HCT116 (cell line): Measurements from ENCODE around the gene BBS9. TPM values are rescaled to one million over a fixed set of nuclear protein-coding genes. Genes with fewer than 3 reads are reported as not detected.

Experiments used
- ATAC-seq: fragments of 200-7000 bp; cut with Tn5 transposase; 2 replicates; pipeline ENCODE4 v1.9.1; 2020; ENCODE audit warnings: mild to moderate bottlenecking, moderate library complexity
- BruUV-seq: library from RNA; stranded (reverse); fragments of 400-500 nt; replicated peaks from 2 replicates; lab custom pipeline; 2021; lab: Mats Ljungman, UMichigan
- CTCF ChIA-PET: fragments of 300-600 bp; sonication (Branson Sonifier 250); formaldehyde crosslinking; loops from one replicate; lab custom pipeline; 2021; ENCODE audit warnings: antibody characterized with exemption; lab: Charles Lee
- POLR2A ChIA-PET: fragments of 300-600, 350-600 bp; sonication (Branson Sonifier 250); formaldehyde crosslinking; loops from one replicate; lab custom pipeline; 2021; ENCODE audit warnings: antibody characterized with exemption; lab: Charles Lee
- RAD21 ChIA-PET, 2 experiments: fragments of 300-600 bp; sonication (Branson Sonifier 250); formaldehyde crosslinking; loops; one replicate each; lab custom pipeline; 2023; ENCODE audit warnings: low total read pairs in 2 of 2; ENCODE audit not compliant: uncharacterized antibody in 2 of 2, unreplicated experiment in 2 of 2, low non-redundant PET in 1 of 2; lab: Charles Lee
- DNase-seq: peaks from one replicate; pipeline ENCODE4 v3.0.0-alpha.2; 2010; ENCODE audit warnings: low read depth, low spot score
- H2AFZ ChIP-seq: fragments of 200-600 bp; shearing (Covaris generic), sonication (generic); 2 replicates; pipeline ENCODE4 v1.6.1; 2017; ENCODE audit warnings: low read depth, mixed run types, mixed read lengths, antibody characterized with exemption, low read length; ENCODE audit not compliant: poor library complexity, severe bottlenecking
- H3K27ac ChIP-seq: 2 replicates; pipeline ENCODE4 v1.5.1; 2012; ENCODE audit warnings: low read depth, low read length
- H3K27me3 ChIP-seq: fragments of 200-600 bp; sonication (generic); 2 replicates; pipeline ENCODE4 v1.6.1; 2016; ENCODE audit warnings: mixed run types, low read length, mixed read lengths; ENCODE audit not compliant: insufficient read depth
- H3K36me3 ChIP-seq, 2 experiments: fragments of 200-500 bp in 1 of 2; fragments of 200-600 bp in 1 of 2; sonication (Bioruptor generic) in 1 of 2; sonication (generic) in 1 of 2; 2 replicates each; pipeline versions ENCODE4 v1.5.1 to v1.6.1; 2014 to 2016; ENCODE audit warnings: low read length in 2 of 2, inconsistent platforms in 1 of 2, mixed read lengths in 1 of 2, mixed run types in 1 of 2; ENCODE audit not compliant: insufficient read depth in 2 of 2, control insufficient read depth in 1 of 2
- H3K4me1 ChIP-seq, 2 experiments: fragments of 200-600 bp in 1 of 2; sonication (generic) in 1 of 2; 2 replicates each; pipeline versions ENCODE4 v1.5.1 to v1.6.1; 2012 to 2017; ENCODE audit warnings: low read length in 2 of 2, inconsistent platforms in 1 of 2, mild to moderate bottlenecking in 1 of 2, mixed read lengths in 1 of 2, mixed run types in 1 of 2, moderate library complexity in 1 of 2; ENCODE audit not compliant: insufficient read depth in 2 of 2, control insufficient read depth in 1 of 2
- H3K4me2 ChIP-seq: fragments of 200-600 bp; sonication (generic); 2 replicates; pipeline ENCODE4 v1.6.1; 2017; ENCODE audit warnings: mixed run types, low read length, mixed read lengths
- H3K4me3 ChIP-seq, 2 experiments: fragments of 200-600 bp in 1 of 2; sonication (generic) in 1 of 2; replicated peaks in 1 of 2; 2 replicates each; pipeline ENCODE4 v1.5.1; 2011 to 2016; ENCODE audit warnings: low read length in 2 of 2, control low read depth in 1 of 2, low read depth in 1 of 2, mild to moderate bottlenecking in 1 of 2, mixed read lengths in 1 of 2, mixed run types in 1 of 2
- H3K79me2 ChIP-seq: fragments of 200-600 bp; sonication (generic); 2 replicates; pipeline ENCODE4 v1.6.1; 2017; ENCODE audit warnings: mild to moderate bottlenecking, mixed run types, low read length, moderate library complexity, mixed read lengths; ENCODE audit not compliant: insufficient read depth
- H3K9ac ChIP-seq: fragments of 200-600 bp; sonication (generic); 2 replicates; pipeline ENCODE4 v1.6.1; 2016; ENCODE audit warnings: low read length, mixed read lengths
- H3K9me2 ChIP-seq: fragments of 200-600 bp; sonication (generic), shearing (Covaris generic); 2 replicates; pipeline ENCODE4 v1.6.1; 2017; ENCODE audit warnings: mixed run types, mild to moderate bottlenecking, moderate library complexity; ENCODE audit not compliant: insufficient read depth
- H3K9me3 ChIP-seq, 2 experiments: fragments of 200-500 bp in 1 of 2; fragments of 200-600 bp in 1 of 2; sonication (Bioruptor generic) in 1 of 2; sonication (generic) in 1 of 2; 2 replicates each; pipeline ENCODE4 v1.6.1; 2014 to 2017; ENCODE audit warnings: low read length in 2 of 2, mixed read lengths in 2 of 2, inconsistent platforms in 1 of 2, low read depth in 1 of 2, mild to moderate bottlenecking in 1 of 2, mixed run types in 1 of 2, moderate library complexity in 1 of 2; ENCODE audit not compliant: control insufficient read depth in 1 of 2, insufficient read depth in 1 of 2
- H4K20me1 ChIP-seq: fragments of 200-600 bp; sonication (generic), shearing (Covaris generic); 2 replicates; pipeline ENCODE4 v1.6.1; 2017; ENCODE audit warnings: mixed run types, mild to moderate bottlenecking, moderate library complexity; ENCODE audit not compliant: insufficient read depth
- CBX3 ChIP-seq: IDR thresholded peaks from 2 replicates; pipeline ENCODE4 v1.6.1; 2012; ENCODE audit warnings: low read depth
- CEBPB ChIP-seq: IDR thresholded peaks from 2 replicates; pipeline ENCODE4 v1.6.1; 2012; ENCODE audit warnings: low read depth
- EGR1 ChIP-seq: IDR thresholded peaks from 2 replicates; pipeline ENCODE4 v1.6.1; 2012; ENCODE audit warnings: low read depth
- ELF1 ChIP-seq: IDR thresholded peaks from 2 replicates; pipeline ENCODE4 v1.6.1; 2012; ENCODE audit warnings: low read depth, borderline replicate concordance
- EZH2phosphoT487 ChIP-seq: fragments of 200-600 bp; IDR thresholded peaks from 2 replicates; pipeline ENCODE4 v1.6.1; 2018; ENCODE audit warnings: antibody characterized with exemption, borderline replicate concordance
- FOSL1 ChIP-seq: IDR thresholded peaks from 2 replicates; pipeline ENCODE4 v1.6.1; 2012; ENCODE audit warnings: low read depth
- JUND ChIP-seq: IDR thresholded peaks from 2 replicates; pipeline ENCODE4 v1.6.1; 2012
- POLR2A ChIP-seq: IDR thresholded peaks from 2 replicates; pipeline ENCODE4 v1.7.0; 2011; ENCODE audit warnings: borderline replicate concordance; ENCODE audit not compliant: insufficient read depth, insufficient read length; ENCODE audit errors: extremely low read depth
- POLR2AphosphoS5 ChIP-seq: IDR thresholded peaks from 2 replicates; pipeline ENCODE4 v1.6.1; 2011; ENCODE audit warnings: mild to moderate bottlenecking, low read depth, low read length, moderate library complexity
- RAD21 ChIP-seq: IDR thresholded peaks from 2 replicates; pipeline ENCODE4 v1.6.1; 2012; ENCODE audit warnings: low read depth, mild to moderate bottlenecking
- SIN3A ChIP-seq: IDR thresholded peaks from 2 replicates; pipeline ENCODE4 v1.6.1; 2012; ENCODE audit warnings: low read depth
- SP1 ChIP-seq: IDR thresholded peaks from 2 replicates; pipeline ENCODE4 v1.6.1; 2012; ENCODE audit warnings: low read depth
- SRF ChIP-seq: IDR thresholded peaks from 2 replicates; pipeline ENCODE4 v1.6.1; 2012; ENCODE audit warnings: low read depth
- ZNF274 ChIP-seq: fragments of 200-500 bp; sonication (Bioruptor generic); IDR thresholded peaks from 2 replicates; pipeline ENCODE4 v1.6.1; 2014; ENCODE audit warnings: mild to moderate bottlenecking, low read depth, low read length, inconsistent platforms
- intact Hi-C: fragments of 100-400 bp; cut with micrococcal nuclease; formaldehyde crosslinking; loops from 2 replicates; pipeline ENCODE4 v1.10.0; 2022
- total RNA-seq: library from RNA; stranded (reverse); gene quantifications from one replicate; pipeline ENCODE4 v1.2.1, GENCODE V29; 2021; ENCODE audit not compliant: unreplicated experiment
- TF ChIP-seq, protein P1 (sequence below): IDR thresholded peaks from 2 replicates; pipeline ENCODE4 v1.6.1; 2012; ENCODE audit warnings: low read depth
- TF ChIP-seq, protein P2 (sequence below), 3 experiments: fragments of 200-600 bp in 1 of 3; sonication (generic) in 1 of 3; IDR thresholded peaks in 2 of 3; conservative IDR thresholded peaks in 1 of 3; 2 replicates each; pipeline ENCODE4 v1.5.1; 2012 to 2017; ENCODE audit warnings: low read depth in 2 of 3, low read length in 2 of 3, antibody characterized with exemption in 1 of 3, borderline replicate concordance in 1 of 3, control low read depth in 1 of 3, mild to moderate bottlenecking in 1 of 3, mixed read lengths in 1 of 3, mixed run types in 1 of 3, moderate library complexity in 1 of 3; ENCODE audit not compliant: insufficient read depth in 1 of 3

BBS9 gene
- total RNA-seq, 1 experiment from 2014 or later: 7.1 TPM

DNA sequence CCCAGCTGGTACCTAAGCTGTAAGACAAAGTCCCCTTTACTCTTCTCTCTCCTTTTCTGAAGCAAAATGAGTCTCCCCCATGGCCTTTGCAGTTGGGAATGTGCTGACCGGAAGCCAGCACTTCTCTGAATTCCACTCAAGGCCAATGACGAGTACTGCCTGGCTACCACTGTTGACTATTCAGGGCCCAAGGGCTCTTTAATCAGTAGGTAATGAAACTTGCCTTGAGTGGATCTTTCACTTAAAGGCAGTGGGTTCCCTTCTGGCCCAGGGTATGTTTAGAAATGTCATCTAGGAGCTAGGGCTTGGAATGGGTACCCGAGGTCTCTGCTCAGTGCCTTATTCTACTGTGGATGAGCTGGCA is 197.1 kb downstream of the BBS9 start:
- ChIA-PET RAD21 (no interaction called here), CTCF (no interaction called here), POLR2A (no interaction called here)
- no peak overlapping the region for H3K27ac ChIP-seq
- no peaks in the 10 kb centered on the region for H3K4me1 ChIP-seq
- H3K4me3 ChIP-seq: no peak overlapping the region
- no peaks in the 10 kb centered on the region for H3K79me2 ChIP-seq
- no peaks in the 10 kb centered on the region for H3K9me3 ChIP-seq
- H3K27me3 ChIP-seq: no peaks in the 10 kb centered on the region
- DNase-seq (no peak), ATAC-seq (no peak)
- intact Hi-C loops: no loop called here
- H2AFZ ChIP-seq: no peak overlapping the region
- no peak overlapping the region for H3K4me2 ChIP-seq
- no peak for TF ChIP-seq EGR1
- no peak for TF ChIP-seq CBX3
- TF ChIP-seq JUND: no peak
- TF ChIP-seq, protein P1, sequence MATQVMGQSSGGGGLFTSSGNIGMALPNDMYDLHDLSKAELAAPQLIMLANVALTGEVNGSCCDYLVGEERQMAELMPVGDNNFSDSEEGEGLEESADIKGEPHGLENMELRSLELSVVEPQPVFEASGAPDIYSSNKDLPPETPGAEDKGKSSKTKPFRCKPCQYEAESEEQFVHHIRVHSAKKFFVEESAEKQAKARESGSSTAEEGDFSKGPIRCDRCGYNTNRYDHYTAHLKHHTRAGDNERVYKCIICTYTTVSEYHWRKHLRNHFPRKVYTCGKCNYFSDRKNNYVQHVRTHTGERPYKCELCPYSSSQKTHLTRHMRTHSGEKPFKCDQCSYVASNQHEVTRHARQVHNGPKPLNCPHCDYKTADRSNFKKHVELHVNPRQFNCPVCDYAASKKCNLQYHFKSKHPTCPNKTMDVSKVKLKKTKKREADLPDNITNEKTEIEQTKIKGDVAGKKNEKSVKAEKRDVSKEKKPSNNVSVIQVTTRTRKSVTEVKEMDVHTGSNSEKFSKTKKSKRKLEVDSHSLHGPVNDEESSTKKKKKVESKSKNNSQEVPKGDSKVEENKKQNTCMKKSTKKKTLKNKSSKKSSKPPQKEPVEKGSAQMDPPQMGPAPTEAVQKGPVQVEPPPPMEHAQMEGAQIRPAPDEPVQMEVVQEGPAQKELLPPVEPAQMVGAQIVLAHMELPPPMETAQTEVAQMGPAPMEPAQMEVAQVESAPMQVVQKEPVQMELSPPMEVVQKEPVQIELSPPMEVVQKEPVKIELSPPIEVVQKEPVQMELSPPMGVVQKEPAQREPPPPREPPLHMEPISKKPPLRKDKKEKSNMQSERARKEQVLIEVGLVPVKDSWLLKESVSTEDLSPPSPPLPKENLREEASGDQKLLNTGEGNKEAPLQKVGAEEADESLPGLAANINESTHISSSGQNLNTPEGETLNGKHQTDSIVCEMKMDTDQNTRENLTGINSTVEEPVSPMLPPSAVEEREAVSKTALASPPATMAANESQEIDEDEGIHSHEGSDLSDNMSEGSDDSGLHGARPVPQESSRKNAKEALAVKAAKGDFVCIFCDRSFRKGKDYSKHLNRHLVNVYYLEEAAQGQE: no peak
- no peak for TF ChIP-seq ZNF274
- TF ChIP-seq RAD21: no peak
- no peak for TF ChIP-seq ELF1
- no peak for TF ChIP-seq CEBPB
- no peak for TF ChIP-seq EZH2phosphoT487
- no peak for TF ChIP-seq POLR2AphosphoS5
- no peak for TF ChIP-seq FOSL1
- TF ChIP-seq SP1: no peak
- TF ChIP-seq, protein P2, sequence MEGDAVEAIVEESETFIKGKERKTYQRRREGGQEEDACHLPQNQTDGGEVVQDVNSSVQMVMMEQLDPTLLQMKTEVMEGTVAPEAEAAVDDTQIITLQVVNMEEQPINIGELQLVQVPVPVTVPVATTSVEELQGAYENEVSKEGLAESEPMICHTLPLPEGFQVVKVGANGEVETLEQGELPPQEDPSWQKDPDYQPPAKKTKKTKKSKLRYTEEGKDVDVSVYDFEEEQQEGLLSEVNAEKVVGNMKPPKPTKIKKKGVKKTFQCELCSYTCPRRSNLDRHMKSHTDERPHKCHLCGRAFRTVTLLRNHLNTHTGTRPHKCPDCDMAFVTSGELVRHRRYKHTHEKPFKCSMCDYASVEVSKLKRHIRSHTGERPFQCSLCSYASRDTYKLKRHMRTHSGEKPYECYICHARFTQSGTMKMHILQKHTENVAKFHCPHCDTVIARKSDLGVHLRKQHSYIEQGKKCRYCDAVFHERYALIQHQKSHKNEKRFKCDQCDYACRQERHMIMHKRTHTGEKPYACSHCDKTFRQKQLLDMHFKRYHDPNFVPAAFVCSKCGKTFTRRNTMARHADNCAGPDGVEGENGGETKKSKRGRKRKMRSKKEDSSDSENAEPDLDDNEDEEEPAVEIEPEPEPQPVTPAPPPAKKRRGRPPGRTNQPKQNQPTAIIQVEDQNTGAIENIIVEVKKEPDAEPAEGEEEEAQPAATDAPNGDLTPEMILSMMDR (IDR thresholded peaks at IDR 0.05 in 2 of 3, conservative IDR thresholded peaks at IDR 0.05 in 1 of 3; ENCODE audit: borderline replicate concordance in 1 of 3, insufficient read depth in 1 of 3, low read depth in 2 of 3, low read length in 2 of 3): no peak
- TF ChIP-seq POLR2A: no peak
- TF ChIP-seq SIN3A: no peak
- no peak for TF ChIP-seq SRF
- H4K20me1 ChIP-seq: no peaks in the 10 kb centered on the region
- BruUV-seq: no TSS peak
- no peak overlapping the region for H3K9ac ChIP-seq
- no peaks in the 10 kb centered on the region for H3K36me3 ChIP-seq
- H3K9me2 ChIP-seq: no peaks in the 10 kb centered on the region
